ENCODE data around the gene TAS2R1.

The TAS2R1 gene, protein sequence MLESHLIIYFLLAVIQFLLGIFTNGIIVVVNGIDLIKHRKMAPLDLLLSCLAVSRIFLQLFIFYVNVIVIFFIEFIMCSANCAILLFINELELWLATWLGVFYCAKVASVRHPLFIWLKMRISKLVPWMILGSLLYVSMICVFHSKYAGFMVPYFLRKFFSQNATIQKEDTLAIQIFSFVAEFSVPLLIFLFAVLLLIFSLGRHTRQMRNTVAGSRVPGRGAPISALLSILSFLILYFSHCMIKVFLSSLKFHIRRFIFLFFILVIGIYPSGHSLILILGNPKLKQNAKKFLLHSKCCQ

DNA sequence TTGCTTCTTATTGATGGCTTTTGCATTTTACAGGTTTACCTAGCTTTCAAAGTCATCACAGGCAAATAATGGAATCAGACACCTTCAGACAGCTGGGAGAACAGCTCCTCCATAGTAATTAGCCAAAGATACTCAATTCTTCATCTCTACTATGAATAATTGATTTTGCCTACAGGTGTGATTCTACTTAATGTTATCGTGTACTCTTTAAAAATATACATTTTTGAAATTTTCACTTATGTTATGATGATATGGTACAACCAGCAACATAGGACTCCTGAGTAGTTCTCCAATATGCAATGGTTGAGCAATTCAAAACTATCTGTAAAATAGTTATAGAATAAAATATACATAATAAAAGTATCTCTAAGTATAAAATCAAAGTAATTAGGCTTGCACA is at the start of gene TAS2R1:
TSS of gene TAS2R1 (minus strand) at position 101 of the 400 bp plus-strand sequence. CDS start 319 bp downstream, outside the sequence.
- DNase-seq (ENCODE audit: low read depth in 3 of 3): no peak

DNA sequence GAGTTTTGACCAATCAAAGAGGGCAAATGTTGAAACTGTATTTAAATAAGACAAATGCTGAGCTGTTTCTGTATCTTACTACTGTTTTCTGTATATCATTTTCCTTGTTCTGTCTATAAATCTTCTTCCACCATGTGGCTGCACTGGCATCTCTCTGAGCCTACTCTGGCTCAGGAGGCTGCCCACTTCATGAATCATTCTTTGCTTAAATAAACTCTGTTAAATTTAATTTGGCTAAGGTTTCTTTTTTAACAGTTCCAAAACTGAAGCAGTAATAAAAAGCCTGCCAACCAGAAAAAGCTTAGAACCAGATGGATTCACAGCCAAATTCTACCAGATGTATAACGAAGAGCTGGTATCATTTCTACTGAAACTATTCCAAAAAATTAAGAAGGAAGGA is 40.2 kb upstream of the TAS2R1 start:
- DNase-seq (ENCODE audit: low read depth in 3 of 3): no peak

DNA sequence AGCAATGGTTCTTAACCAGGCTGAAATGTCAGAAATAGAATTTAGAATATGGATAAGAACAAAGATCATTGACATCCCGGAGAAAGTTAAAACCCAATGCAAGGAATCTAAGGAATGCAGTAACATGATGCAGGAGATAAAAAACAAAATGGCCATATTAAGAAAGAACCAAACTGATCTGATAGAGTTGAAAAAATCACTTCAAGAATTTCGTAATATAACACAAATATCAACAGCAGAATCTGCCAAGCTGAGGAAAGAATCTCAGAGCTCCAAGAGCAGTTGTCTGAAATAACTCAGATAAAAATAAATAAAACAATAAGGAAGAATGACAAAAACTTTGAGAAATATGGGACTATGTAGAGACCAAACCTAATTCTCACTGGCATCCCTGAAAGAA is 37.8 kb upstream of the TAS2R1 start:
- DNase-seq (ENCODE audit: low read depth in 3 of 3): no peak

DNA sequence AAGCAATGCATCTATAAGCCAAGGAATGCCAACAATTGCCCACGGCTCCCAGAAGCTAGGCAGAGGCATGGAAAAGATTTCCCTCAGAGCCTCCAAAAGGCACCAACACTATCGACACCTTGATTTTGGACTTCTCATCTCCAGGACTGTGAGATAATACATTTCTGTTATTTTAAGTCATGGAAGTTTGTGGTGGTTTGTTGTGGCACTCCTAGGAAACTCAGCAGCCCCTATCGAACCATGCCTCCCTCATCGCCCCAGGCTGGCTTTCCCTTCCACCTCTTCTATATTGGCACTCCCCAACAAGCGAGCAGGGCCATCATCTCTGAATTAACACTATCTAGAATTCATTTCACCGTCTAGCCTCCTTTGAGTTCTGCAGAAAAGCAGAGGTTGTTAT is 33.7 kb upstream of the TAS2R1 start:
- no peak for DNase-seq (ENCODE audit: low read depth in 3 of 3)

DNA sequence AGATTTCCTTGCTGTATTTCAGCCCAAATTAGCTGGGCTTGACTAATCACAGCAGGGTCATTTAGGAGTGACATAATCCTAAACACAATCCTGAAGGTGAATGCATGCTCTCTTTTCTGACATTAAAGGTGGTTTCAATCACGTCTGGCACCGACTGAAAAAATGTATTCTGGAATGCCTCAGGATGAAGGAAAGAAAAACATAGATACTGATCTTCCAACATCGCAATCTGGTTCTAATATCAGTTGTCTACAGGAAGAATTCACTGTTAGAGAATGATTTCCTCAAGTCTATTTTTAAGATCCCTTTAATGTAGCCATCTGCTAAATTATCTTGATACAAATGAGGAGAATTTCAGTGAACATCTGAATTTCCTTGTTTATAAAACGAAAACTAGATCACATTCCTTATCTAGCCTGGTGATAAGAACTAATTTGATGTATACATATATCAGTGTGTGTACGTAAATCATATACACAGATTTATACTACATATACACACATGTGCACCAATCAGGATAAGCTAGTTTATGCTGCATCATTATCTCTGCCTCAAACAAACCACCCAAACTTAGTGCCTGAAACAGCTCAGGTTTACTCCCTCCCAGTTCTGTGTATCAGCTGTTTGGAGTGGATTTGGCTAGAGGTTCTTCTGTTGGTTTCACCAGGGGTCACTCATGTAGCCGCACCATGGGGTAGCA is 31.3 kb upstream of the TAS2R1 start:
- no peak for DNase-seq (ENCODE audit: low read depth in 3 of 3)

DNA sequence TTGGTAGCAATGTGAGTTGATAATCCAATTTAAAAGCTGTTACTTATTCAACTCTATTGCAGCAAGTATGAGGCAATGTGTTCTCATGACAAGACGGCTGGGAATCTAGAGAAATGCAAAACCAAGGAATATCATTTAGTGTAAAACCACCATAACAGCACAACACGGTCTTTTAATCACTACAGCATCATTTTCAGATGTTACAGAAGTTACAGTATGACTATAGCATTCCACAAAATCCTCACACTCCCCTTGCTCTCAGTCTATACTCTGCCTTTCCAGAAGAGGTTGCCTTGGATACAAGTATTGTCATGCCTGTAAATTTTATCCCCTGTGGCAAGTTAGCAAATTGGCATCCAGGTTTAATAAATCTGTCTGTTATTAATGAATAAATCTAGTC is 28.6 kb upstream of the TAS2R1 start:
- no peak for DNase-seq (ENCODE audit: low read depth in 3 of 3)

DNA sequence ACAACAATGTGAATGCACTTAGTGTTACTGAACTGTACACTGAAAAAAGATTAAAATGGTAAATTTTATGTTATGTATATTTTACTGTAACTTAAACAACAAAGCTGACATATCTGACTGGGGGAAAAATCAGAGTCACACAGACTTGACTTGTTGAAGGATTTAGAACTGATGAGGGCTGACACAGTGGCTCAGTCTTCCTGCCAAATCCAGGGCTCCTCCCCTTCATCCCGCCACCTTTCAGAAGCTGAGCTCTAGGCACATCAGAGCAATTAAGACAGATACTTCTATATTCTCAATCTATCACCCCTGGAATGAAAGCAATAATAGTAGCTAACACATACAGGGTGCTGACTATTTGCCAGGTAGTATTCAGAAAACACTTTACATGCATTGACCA is 27.7 kb upstream of the TAS2R1 start:
- no peak for DNase-seq (ENCODE audit: low read depth in 3 of 3)

DNA sequence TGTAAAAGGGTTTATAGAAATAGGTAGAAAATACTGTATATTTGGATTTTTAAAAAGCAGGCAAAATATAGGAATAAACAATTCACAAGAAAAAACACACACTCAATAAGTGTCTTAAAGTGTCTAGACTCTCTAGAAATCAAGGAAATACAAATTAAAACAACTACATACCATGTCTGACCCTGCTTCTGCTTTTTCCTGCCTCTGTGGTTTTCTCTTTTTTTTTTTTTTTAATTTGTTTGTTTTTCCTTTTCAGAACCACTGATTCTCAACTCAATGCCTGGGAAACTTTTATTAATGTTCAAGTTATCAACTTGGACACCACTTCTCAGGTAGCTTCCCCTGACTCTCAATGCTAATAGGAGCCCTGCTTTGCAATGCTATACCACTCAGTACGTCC is 25.5 kb upstream of the TAS2R1 start:
- no peak for DNase-seq (ENCODE audit: low read depth in 3 of 3)

DNA sequence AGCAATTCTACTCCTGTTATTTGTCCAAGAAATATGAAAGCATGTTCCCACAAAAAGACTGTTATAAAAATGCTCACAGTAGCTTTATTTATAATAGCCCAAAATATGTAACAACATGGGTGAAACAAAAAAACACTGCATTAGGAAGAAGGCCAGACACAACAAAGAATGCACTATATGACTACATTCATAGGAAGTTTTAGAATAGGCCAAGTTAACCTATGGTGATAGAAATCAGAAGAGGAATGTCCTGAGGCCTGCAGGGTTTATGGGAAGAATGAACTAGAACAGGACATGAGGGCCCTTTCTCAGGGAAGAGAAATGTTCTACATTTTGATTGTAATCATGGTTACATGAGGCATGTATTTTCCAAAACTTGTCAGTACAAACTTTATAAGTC is 24.7 kb upstream of the TAS2R1 start:
- no peak for DNase-seq (ENCODE audit: low read depth in 3 of 3)

DNA sequence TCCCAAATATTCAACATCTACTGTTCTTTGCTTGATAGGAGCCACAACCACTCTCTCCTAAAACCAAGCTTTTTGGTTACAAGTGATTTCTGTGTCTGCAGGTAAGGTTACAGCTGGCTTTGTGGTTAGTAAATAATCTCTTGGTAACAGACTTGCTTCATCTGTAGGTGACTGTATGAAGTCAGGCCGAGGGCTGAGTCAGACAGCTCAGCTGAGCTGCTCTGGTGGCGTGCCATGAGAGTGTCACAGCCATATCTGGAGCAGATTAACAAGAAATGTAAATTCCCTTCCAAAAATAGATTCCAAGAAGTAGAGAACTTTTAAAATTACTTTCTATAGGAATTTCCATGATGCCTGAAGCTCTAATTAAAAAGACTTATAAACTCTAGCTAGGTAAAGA is 23.7 kb upstream of the TAS2R1 start:
- no peak for DNase-seq (ENCODE audit: low read depth in 3 of 3)

DNA sequence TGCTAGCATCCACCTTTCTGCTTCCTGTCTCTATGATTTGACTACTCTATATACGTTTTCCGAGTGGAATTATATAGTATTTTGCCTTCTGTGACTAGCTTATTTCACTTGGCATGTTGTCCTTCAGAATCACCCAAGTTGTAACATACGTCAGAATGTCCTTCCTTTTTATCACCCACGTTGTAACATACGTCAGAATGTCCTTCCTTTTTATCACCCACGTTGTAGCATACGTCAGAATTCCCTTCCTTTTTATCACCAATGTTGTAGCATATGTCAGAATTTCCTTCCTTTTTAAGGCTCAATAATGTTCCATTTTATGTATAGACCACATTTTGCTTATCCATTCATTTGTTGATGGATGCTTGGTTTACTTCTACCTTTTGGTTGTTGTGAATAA is 22.9 kb upstream of the TAS2R1 start:
- no peak for DNase-seq (ENCODE audit: low read depth in 3 of 3)

DNA sequence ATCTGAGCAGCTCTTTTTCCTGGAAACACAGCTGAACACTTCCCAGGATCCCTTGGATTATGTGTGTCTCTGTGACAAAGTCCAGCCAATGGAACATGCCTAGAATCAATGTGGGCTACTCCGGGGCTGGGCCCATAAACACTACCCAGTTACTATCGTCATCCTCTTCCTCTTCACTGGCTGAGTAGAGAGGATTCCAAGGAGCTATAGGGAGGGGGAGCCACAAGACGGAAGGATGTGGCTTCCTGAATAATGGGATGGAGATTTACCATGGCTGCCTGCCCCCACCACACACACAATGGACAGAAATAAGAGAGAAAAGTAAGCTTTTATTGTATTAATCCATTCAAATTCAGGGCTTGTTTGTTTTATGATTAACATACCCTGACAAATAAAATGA is 22.1 kb upstream of the TAS2R1 start:
- no peak for DNase-seq (ENCODE audit: low read depth in 3 of 3)

DNA sequence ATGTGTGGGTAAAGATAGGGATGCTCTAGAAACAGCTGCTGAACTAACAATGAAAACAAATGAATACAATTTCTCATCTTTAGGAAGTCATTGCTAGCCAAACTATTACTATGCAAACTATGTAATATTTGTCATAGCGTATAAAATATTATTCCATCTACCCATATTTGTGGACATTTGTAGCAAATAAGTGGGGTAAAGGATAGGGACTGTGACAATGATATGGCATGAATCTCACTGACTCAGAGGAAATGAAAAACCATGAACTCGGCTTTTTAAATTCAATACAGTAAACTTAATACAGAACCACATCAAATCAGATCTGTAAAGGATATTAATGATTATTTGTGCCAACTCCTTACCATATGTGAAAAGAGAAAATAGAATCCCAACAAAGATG is 16.7 kb upstream of the TAS2R1 start:
- DNase-seq (ENCODE audit: low read depth in 3 of 3): no peak

DNA sequence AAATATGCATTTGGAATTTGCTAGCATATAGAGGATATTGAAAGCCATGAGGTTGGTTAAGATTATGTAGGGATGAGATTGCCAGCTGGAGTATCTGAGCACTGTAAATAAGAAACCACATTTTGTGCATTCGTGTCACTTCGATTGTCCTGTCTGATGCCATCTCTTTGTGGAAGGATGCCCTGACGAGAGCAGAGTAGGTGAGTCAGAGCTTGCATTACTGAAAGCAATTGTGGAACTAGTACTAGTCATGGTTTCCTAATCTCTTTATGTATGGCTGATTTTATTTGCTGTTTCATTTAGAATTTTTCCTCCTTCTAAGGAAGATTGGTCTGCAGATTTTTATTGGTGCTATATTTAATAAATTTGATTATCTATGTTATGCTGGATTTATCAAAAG is 14.5 kb upstream of the TAS2R1 start:
- no peak for DNase-seq (ENCODE audit: low read depth in 3 of 3)

DNA sequence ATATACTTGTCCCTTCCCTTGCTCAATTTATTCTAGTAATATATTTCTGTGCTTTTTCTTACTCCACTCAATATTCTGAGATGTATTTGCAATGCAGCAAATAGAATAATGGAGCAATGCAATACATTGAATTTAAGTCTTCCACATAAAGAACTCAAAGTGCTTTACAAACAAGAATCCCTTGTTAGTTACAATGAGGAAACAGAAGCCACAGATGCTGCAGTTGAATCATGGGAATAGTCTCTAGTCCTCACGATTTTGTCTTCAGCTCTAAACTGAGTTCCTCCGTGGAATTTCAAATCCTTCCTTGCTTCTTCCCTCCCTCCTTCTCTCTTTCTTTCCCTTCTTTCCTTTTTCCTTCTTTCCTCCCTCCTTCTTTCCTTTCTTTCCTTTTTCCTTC is 12.5 kb upstream of the TAS2R1 start:
- DNase-seq (ENCODE audit: low read depth in 3 of 3): no peak

DNA sequence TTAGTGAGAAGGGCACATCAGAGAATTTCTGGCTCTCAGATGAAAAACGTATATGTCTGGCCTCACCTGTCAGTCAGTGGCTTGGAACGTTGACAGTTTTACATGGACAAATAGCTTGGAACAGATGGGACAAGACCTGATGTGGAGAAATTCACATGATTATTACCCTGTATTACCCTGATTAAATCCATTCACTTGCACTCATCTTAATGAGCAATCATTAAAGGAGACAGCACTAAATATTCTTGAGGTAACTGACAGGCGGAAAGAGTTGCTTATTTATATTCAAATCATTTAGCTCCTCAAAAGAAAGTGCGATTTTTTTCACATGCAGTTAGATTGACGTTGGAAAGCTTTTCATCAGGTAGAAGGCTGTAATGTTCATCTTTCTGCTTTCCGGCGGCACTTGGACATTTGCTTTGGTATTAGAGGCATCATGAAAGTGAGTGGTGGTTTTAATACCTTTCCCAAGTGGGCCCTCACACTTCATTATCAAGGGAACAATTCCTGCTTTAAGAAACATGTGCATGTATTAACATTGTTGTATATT is 11.7 kb upstream of the TAS2R1 start:
- DNase-seq (ENCODE audit: low read depth in 3 of 3): no peak

DNA sequence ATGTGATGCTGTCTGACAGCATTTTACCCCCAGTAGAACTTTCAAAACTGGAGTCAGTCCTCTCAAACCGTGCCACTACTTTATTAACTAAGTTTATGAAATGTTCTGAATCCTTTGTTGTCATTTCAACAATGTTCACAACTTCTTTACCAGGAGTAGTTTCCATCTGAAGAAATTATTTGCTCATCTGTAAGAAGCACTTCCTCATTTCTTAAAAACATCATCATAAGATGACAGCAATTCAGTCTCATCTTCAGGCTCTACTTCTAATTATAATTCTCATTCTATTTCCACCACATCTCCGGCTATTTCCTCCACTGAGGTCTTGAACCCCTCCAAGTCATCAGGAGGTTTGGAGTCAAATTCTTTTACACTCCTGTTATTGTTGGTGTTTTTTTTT is 2.3 kb upstream of the TAS2R1 start:
- no peak for DNase-seq (ENCODE audit: low read depth in 3 of 3)

DNA sequence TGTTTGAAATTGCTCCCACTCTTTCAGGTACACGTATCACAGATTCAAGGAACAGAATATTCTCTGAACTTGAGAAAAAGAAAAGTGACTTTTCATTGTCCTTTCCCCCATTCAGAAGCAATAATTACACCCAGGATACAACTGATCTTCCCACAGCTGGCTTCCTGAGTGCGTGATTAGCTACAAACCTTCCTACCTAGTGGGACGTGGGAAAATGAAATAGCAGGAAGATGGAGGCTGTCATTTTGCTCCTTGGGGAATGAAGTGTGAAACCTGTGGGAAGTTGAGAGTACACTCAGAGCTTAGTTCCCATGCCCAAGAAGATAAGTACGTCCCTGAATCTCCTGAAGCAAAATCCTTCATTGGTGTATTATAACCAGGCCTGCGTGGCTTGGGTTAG is 2.6 kb downstream of the TAS2R1 start:
- DNase-seq (ENCODE audit: low read depth in 3 of 3): no peak

DNA sequence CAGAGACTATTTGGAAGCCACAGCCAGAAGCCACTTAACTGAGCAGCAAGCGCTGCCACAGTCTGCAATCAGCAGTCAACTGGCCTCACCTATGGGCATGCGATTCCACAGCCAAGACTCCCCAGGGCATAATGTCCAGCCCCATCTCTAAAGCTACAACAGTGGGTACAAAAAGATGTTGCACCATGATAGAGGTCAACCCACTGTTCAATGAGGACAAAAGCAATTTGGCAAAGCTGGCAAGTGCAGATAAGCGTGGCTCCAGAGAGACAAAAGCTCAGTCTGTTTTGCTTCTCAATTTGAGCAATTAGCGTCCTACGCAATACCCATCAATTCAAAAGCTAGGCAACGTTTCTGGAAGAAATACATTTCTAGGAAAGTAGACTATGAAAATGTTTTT is 3.2 kb downstream of the TAS2R1 start:
- no peak for DNase-seq (ENCODE audit: low read depth in 3 of 3)

DNA sequence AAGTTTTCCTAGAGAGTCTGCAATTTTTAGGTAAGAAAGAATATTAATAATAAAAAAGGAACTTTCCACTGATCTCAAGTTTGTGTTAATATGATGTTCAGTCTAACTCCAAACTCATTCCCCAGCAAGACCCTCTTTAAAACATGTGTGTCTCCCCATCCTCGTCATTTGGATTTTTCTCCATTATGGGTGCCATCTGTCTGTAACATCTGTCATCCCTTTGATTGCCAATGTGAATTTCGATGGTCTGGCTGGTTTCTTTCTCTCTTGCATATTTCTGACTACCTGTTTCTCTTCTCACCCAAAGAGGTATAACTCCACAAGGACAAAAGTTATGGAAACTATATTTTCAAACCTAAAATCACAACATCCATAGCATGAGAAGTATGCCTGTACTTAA is 4.4 kb downstream of the TAS2R1 start:
- DNase-seq (ENCODE audit: low read depth in 3 of 3): no peak

DNA sequence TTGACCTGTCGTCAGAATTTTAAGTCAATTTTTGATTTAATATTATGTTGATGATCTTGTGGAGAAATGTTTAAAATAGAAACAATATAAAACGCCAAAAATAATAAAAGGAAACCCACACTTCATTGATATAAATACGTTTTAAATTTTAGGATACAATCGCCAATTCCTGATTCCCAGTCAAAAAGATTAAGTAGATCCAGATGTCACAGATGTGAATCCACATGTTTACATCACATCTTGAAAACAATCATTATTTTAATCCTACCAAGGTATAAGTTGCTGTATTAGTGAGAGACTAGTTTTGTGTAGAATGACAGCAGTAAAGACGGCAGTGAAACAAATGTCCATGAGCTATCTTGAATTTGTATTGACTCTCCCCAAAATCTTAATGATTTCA is 4.9 kb downstream of the TAS2R1 start:
- no peak for DNase-seq (ENCODE audit: low read depth in 3 of 3)

DNA sequence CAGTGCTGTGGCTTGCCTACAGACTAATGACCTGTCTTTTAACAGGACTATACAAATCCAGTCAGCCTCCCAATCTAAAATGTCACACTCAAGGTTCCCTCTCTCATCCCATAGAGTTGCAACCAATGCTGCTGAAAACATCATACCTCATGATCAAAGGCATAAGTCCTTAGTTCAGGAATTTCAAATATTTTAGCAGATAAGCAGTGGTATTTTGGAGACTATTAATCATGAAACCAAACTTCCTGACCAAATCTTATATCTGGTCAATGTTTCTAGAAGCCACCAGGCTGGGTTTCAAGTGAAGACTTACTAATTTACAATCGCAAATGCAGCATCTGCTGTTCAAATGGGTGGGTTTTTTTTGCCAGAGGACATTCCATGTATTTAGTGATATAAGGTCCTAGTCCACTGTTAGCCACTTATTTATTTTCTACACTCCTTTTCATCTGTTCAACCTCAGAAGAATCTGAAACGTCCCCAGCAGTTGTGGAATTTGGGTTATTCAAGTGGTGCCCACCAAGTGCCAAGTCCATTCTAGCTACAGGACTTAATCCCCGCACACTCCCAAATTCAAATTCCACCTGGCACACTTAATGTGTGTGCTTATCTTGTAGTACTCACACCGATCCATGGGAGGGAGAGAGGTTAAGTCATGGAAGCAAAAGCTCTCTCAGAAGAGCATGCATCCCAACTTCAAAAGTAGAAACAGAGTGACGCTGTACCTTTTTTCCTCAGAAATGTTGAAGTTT is 5.8 kb downstream of the TAS2R1 start:
- no peak for DNase-seq (ENCODE audit: low read depth in 3 of 3)

DNA sequence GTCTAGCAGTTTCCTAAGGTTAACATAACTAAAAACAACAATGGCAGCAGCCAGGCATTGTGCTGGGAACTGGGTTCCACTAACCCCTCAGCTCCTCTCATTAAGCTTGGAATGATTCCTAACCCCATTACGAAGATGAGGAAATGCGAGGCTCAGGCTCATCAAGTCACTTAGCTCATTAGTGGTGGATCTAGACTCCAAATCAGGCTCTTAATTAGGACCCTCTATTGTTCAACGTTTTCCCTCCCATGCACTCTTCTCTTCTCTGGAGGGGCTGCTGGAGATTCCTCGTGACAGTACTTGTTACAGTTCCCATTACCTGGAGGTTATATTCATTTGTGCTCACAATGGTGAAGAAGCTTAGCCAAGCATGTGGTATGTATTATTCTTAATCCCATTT is 6.5 kb downstream of the TAS2R1 start:
- DNase-seq (ENCODE audit: low read depth in 3 of 3): no peak
